Measurements from ENCODE around the gene EFTUD2. TPM values are rescaled to one million over a fixed set of nuclear protein-coding genes. Genes with fewer than 3 reads are reported as not detected.
"Not testable (repeated sequence)": the region's sequence is repeated elsewhere in the genome, so short reads cannot be mapped to it uniquely, and the experiment has no call there.

The EFTUD2 gene
- total RNA-seq, 1 donor from 2014 or later: 145 TPM

DNA sequence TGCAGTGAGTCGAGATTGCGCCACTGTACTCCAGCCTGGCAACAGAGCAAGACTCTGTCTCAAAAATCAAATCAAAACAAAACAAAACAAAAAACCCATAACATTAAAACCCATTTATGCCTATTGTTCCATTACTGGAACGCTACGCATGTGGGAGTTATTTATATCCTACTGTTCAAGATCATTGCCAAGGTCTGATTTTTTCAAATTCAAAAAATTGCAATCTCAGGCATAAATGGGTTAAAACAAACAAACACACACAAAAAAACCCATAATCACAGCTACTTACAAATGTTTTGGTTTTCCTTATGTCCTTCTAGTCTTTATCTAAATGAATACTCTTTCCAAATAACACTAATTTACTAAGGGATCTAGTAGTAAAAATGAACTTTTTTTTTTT lies 87.0 kb downstream of the EFTUD2 start:
- no peak for DNase-seq (ENCODE audit: low spot score in 2 of 2, unreplicated experiment in 2 of 2)
- Mint-ChIP-seq H3K4me1 (no peaks in the 10 kb centered on the region), H3K27ac (no peak overlapping the region), H3K27me3 (ENCODE audit: low read depth) (no peaks in the 10 kb centered on the region), H3K9me3 (no peaks in the 10 kb centered on the region), H3K36me3 (peaks cover under 1% of the 10 kb centered on the region), H3K4me3 (no peak overlapping the region)
- TF ChIP-seq, protein P1, sequence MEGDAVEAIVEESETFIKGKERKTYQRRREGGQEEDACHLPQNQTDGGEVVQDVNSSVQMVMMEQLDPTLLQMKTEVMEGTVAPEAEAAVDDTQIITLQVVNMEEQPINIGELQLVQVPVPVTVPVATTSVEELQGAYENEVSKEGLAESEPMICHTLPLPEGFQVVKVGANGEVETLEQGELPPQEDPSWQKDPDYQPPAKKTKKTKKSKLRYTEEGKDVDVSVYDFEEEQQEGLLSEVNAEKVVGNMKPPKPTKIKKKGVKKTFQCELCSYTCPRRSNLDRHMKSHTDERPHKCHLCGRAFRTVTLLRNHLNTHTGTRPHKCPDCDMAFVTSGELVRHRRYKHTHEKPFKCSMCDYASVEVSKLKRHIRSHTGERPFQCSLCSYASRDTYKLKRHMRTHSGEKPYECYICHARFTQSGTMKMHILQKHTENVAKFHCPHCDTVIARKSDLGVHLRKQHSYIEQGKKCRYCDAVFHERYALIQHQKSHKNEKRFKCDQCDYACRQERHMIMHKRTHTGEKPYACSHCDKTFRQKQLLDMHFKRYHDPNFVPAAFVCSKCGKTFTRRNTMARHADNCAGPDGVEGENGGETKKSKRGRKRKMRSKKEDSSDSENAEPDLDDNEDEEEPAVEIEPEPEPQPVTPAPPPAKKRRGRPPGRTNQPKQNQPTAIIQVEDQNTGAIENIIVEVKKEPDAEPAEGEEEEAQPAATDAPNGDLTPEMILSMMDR (IDR thresholded peaks at IDR 0.05; ENCODE audit: unreplicated experiment): no peak

DNA sequence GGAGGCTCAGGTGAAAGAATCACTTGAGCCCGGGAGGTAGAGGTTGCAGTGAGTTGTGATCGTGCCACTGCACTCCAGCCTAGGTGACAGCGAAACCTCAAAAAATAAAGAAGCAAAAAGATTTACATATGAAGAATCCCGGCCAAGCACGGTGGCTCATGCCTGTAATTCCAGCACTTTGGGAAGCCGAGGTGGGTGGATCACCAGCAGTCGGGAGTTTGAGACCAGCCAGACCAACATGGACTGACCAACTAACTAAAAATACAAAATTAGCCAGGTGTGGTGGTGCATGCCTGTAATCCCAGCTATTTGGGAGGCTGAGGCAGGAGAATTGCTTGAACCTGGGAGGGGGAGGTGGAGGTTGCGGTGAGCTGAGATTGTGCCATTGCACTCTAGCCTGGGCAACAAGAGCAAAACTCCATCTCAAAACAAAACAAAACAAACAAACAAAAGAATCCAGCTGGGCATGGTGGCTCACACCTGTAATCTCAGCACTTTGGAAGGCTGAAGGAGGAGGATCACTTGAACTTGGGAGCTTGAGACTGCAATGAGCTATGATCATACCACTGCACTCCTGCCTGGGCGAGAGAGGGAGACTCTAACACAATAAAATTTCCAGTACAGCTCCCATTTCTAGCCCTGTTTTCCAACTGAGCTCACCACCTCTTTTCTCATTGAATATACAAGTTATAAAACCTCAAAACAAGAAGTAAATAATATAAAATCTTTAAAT lies 90.4 kb downstream of the EFTUD2 start:
- not testable (repeated sequence) for H3K4me1 Mint-ChIP-seq; H3K9me3 Mint-ChIP-seq; H3K27me3 Mint-ChIP-seq (ENCODE audit: low read depth); DNase-seq (ENCODE audit: low spot score in 2 of 2, unreplicated experiment in 2 of 2); H3K4me3 Mint-ChIP-seq; H3K27ac Mint-ChIP-seq
- H3K36me3 Mint-ChIP-seq: peaks cover 13% of the 10 kb centered on the region

DNA sequence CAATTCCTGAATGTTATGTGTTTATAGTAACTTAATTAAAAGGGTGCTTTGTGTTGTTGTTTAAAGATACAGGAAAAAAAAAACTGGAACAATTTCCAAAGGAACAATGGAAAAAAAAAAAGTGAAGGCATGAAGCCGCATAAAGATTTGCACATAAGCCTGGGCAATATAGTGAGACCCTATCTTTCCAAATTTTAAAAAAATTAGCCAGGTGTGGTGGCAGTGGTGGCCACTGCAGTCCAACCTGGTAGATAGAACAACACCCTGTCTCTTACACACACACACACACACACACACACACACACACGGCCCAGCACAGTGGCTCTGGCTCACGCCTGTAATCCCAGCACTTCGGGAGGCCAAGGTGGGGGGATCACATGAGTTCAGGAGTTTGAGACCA lies 91.1 kb downstream of the EFTUD2 start:
- TF ChIP-seq, protein P1 (IDR thresholded peaks at IDR 0.05; ENCODE audit: unreplicated experiment): no peak
- no peak for DNase-seq (ENCODE audit: low spot score in 2 of 2, unreplicated experiment in 2 of 2)
- no peaks in the 10 kb centered on the region for H3K4me1 Mint-ChIP-seq
- no peaks in the 10 kb centered on the region for H3K9me3 Mint-ChIP-seq
- H3K4me3 Mint-ChIP-seq: no peak overlapping the region
- peaks cover 13% of the 10 kb centered on the region for H3K36me3 Mint-ChIP-seq
- H3K27ac Mint-ChIP-seq: no peak overlapping the region
- H3K27me3 Mint-ChIP-seq (ENCODE audit: low read depth): no peaks in the 10 kb centered on the region

DNA sequence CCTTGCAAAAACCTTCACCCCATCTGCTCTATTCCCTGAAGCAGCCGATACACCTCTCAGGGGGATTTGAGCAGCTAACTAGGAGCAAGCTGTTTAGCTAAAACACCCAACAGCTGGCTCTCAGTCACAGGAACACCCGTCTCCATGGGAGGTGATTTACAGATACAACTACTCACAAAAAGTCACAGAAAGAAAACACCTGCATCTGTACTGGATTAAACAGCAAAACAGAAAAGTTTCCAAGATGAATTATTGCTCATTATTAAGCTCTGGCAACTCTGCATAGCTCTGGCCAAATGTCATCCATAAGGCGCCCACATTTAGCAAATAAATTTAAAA lies 91.5 kb downstream of the EFTUD2 start:
- H3K36me3 Mint-ChIP-seq: peaks cover 15% of the 10 kb centered on the region
- H3K27me3 Mint-ChIP-seq (ENCODE audit: low read depth): no peaks in the 10 kb centered on the region
- TF ChIP-seq, protein P1 (IDR thresholded peaks at IDR 0.05; ENCODE audit: unreplicated experiment): no peak
- no peak overlapping the region for H3K4me3 Mint-ChIP-seq
- no peaks in the 10 kb centered on the region for H3K9me3 Mint-ChIP-seq
- no peak overlapping the region for H3K27ac Mint-ChIP-seq
- DNase-seq (ENCODE audit: low spot score in 2 of 2, unreplicated experiment in 2 of 2): no peak
- no peaks in the 10 kb centered on the region for H3K4me1 Mint-ChIP-seq

DNA sequence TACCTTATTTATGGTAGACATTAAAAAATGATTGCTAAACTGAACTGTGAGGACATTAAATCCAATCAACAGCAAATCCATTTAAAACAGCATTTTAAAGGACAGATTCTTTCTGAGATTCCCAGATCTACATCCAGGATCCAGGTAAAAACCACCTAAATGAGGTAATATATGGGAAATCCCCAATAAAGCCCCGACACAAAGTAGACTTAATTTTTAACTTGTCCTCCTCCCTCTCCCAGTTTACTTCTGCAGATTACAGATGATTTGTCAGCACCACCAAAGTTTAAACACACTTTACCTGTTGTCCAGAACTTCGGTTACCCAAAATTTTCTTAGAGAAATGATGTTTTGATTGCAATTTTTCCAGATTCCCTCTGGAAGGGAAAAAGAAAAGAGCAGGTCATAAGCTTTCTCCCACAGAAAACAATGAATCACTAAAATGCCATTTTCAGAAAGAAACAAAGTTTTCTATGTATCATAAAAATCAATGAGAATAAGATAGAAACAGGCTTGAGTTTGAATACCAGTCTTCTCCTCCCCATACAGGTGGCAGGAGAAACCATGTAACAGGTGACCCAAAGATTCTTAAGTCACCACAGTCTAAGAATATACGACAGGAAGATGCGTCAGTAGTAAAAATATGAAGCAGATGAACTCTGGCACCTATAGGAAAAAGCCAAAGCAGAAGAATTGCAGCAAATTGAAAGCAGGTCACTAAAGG lies 92.0 kb downstream of the EFTUD2 start:
- no peak for DNase-seq (ENCODE audit: low spot score in 2 of 2, unreplicated experiment in 2 of 2)

More for the DNA sequence above, 92.0 kb downstream of the EFTUD2 start:
- Mint-ChIP-seq H3K27me3 (ENCODE audit: low read depth) (no peaks in the 10 kb centered on the region), H3K4me1 (no peaks in the 10 kb centered on the region), H3K9me3 (no peaks in the 10 kb centered on the region), H3K27ac (no peak overlapping the region), H3K4me3 (no peak overlapping the region), H3K36me3 (peaks cover 17% of the 10 kb centered on the region)
- TF ChIP-seq, protein P1 (IDR thresholded peaks at IDR 0.05; ENCODE audit: unreplicated experiment): no peak
